Measurements from ENCODE around the gene DENND1A.
"Not testable (repeated sequence)": the region's sequence is repeated elsewhere in the genome, so short reads cannot be mapped to it uniquely, and the experiment has no call there.

Gene DENND1A

DNA sequence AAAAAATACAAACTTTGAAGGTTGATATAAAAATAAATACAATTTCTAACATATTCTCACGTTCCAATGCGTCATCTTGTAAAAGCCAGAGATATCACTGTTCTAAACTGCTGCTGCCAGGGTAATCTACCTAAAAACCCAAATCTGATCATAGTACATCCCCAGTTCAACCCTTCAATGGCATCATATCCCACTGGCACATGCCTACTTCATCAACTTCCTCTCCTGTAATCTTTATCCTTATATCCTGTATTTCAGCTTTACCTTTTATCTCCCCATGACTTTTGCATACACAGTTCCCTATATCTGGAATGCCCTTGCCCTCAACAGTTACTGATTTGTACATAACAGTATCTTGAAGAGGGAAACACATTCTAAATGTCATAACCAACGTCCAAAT, 7.5 kb downstream of the DENND1A start:
- DNase-seq (ENCODE audit: low read depth): no peak

DNA sequence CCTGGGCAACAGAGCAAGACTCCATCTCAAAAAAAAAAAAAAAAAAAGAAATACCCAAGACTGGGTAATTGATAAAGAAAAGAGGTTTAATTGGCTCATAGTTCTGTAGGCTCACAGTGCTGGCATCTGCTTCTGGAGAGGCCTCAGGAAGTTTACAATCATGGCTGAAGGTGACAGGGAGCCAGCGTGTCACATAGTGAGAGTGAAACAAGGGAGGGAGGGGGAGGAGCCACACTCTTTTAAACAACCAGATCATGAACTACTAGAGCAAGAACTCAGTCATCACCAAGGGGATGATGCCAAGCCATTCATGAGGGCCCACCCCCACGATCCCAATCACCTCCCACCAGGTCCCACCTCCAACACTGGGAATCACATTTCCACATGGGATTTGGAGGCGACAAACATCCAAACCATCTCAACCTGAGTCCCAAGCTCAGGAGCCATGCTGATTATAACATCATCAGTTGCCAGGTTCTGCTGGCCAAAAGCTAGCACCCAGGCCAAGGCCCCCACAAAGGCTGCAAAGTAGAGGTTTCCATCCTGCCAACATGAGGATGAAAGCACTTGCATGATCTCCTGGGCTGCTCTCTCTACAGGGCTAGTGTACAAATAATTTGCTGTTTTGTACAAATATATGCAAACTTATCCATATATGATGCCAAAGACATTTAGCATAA, 15.3 kb downstream of the DENND1A start:
- no peak for DNase-seq (ENCODE audit: low read depth)

DNA sequence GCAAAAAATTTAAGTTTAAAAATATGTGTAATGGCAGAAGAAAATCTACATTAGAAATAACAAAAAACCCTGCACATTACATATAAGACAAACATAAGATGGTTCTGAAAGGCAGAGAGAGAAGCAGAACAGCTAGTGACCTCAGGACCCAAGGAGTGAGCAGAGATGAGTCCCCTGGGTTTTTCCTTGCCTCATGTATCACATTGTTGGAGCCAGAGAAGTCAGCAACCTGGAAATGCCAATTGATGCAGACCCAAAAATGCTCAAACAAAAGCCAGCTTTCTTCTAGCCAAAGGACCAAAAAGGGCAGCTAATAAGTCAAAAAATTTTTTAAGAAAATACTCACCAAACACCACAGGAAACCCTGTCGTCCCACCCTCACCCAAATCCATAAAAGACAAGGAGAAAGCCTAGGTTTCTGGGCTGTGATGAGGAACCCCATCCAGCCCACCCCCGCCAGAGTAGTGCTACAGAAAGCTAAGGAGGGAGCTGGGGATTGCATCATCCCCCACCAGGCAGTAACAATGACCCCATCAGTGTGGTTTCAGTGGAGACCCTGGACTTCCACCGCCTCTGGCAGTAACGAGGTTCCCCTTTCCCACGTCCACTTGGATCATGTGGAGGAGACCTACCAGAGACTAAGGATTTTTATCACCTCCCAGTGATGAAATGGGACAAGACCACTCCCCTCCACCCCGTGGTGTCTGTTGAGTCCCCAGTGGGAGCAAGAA, 17.6 kb downstream of the DENND1A start:
- no peak for DNase-seq (ENCODE audit: low read depth)

DNA sequence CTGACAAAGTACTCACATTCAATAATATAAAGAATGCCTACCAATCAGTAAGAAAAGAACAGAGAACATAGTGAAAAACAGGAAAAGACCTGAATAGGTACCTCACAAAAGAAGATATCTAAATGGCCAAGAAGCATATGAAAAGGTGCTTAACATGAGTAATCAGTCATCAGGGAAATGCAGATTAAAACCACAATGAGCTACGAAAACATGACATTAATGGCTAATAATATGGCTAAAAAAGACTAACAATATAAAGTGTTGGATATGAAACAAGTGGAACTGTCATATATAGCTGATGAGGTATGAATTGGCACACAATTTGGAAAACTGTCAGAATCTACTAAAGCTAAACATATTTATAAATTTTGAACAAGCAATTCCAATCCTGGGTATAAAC, 18.9 kb downstream of the DENND1A start:
- no peak for DNase-seq (ENCODE audit: low read depth)

DNA sequence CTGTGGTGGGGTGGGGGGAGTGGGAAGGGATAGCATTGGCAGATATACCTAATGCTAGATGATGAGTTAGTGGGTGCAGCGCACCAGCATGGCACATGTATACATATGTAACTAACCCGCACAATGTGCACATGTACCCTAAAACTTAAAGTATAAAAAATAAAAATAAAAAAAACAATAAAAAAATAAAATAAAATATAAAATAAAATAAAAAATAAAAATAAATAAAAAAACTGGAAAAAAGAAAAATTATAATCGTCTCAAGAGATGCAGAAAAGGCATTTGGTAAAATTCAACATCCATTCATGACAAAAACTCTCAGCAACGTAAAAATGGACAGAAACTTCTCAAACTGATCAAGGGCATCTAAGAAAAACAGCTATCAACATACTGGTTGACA, 20.7 kb downstream of the DENND1A start:
- DNase-seq (ENCODE audit: low read depth): not testable (repeated sequence)

DNA sequence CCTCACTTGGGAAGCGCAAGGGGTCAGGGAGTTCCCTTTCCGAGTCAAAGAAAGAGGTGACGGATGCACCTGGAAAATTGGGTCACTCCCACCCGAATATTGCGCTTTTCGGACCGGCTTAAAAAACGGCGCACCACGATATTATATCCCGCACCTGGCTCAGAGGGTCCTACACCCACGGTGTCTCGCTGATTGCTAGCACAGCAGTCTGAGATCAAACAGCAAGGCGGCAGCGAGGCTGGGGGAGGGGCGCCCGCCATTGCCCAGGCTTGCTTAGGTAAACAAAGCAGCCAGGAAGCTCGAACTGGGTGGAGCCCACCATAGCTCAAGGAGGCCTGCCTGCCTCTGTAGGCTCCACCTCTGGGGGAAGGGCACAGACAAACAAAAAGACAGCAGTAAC, 26.4 kb downstream of the DENND1A start:
- DNase-seq (ENCODE audit: low read depth): not testable (repeated sequence)

DNA sequence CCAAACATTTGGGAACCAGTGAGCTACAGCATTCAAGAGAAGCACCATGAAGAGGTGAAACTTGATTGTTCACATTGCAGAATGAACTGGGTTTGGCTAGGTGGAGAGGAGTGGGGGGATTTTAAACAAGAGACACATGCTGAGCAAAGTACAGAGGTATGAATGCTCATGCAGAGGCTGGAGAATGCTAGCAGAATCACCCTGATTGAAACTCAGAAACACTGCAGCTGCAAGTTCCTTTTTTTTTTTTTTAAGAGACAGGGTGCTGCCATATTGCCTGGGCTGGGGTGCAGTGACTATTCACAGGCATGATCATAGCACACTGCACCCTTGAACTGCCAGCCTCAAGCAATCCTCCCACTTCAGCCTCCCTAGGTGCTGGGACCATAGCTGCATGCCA, 35.1 kb downstream of the DENND1A start:
- no peak for DNase-seq (ENCODE audit: low read depth)

DNA sequence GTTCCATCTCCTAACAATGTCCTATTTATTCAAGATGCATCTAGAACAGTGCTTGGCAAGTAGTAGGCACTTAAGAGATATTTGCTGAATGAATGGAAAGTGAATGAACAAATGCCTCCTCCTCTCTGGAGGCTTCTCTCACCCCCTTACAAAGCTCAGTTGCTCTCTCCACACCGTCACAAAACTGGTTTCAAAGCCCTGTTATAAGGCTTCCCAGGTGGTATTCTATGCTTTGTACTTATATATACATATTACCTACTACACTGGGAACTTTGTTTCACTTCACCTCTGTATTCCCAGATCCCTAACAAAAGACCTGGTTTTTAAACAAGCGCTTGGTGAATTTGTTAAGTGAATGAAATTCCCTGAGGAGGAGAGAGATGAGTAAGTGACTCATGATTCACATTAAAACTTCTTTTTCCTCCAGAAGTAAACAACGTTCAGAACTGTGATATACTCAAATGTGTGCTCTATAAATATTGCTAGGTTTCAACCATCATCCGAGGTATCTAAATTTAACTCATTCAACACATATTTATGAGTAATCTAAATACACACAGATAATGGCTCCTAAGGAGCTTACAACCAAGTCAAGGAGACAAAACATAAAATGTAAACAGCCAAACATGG, 36.0 kb downstream of the DENND1A start:
- peak; percentile 58 for DNase-seq (ENCODE audit: low read depth)

DNA sequence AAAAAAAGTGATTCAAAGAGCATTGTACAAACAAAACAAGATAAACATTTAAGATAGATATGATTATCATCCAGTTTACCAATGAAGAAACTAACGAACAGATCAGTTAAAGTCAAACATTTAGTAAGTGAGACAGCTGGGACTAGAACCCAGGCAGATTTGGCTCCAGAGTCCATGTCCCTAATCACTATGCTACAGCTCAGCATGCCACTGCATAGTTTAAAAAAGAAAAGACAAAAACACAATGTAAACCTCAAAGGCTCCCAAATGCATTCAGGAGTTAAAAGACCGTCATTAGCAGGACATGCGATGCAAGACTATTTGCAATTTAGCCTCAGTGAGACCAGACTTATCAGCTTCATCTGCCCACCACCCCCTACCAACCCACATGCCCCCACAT, 36.8 kb downstream of the DENND1A start:
- no peak for DNase-seq (ENCODE audit: low read depth)

DNA sequence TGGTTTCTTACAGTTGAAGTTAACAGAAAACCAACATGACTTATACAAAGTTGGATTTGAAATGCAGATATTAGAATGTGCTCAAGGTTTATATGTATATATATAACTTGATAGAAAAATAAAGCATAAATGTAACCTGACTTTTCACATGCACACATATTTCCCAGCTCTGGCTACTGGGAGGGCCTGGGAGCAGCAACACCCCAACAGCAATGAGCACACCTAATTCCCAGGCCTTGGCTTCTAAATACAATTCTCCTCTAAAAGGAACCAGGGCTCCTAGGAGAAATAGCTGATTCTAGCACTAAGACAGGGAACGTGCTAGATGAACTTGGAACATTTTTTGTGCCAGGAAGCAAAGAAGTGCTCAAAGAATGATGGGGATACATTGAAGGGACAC, 42.1 kb downstream of the DENND1A start:
- no peak for DNase-seq (ENCODE audit: low read depth)

DNA sequence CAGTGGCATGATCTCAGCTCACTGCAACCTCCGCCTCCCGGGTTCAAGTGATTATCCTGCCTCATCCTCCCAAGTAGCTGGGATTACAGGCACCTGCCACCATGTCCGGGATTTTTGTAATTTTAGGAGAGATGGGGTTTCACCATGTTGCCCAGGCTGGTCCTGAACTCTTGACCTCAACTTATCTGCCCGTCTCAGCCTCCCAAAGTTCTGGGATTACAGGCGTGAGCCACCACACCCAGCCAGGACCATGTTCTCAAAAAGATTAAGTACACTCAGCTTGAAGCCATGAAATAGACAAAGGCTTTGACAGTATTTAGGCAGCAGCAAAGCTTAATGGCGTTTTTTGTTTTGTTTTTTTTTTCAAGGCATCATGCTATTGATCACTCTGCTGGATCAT, 44.1 kb downstream of the DENND1A start:
- not testable (repeated sequence) for DNase-seq (ENCODE audit: low read depth)

DNA sequence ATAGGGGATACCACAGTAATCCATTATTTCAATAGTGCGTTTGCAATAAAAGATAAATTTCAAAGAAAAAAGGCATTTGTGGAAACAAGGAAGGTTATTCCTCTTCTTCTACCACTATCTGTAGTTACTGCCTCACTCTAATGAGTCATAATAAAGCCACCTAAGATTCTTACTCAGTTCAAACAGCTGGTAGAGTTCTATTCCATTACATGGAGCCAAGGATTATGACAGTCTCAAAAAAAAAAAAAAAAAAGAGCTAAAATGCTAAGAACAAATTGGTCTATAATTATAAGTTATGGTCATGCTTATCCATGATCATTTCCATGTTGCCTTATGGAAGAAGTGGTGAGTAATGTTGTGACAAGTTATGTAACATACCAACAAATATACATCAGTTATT, 46.3 kb downstream of the DENND1A start:
- peak; percentile 43 for DNase-seq (ENCODE audit: low read depth)

DNA sequence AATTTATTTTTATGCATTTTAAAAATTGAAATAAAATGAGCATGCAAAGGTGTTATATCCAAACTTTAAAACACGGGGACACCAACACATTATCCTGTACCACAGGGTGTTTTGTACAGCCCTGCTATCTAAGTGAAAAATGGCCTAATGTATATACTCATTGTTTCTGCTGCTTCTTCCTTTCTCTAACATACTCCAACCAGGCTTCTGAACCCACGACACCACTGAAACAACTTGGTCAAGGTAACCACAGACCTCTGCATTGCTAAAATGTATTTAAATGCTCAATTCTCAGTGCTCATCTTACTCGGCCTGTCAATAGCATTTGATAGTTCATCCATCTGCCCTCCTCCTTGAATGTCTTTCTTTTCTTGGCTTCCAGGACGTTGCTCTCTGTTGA, 48.3 kb downstream of the DENND1A start:
- no peak for DNase-seq (ENCODE audit: low read depth)

DNA sequence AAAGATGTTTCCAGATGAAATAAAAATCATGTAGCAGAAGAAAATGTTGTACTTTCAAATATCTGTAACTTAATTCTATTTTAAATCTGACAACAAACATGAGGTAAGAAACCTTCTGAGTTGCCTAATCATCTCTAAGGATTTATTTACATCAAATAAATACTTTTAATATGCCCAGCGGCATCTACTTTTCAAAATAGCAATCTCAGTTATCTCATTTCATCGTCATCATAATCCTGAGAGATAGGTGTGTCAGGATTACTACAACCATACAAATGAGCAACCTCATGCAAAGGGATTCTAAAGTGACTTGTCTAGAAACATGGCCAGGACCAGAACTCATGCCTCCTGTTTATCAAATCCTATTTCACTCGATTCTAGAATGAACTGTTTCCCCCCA, 49.5 kb downstream of the DENND1A start:
- peak; percentile 48 for DNase-seq (ENCODE audit: low read depth)

DNA sequence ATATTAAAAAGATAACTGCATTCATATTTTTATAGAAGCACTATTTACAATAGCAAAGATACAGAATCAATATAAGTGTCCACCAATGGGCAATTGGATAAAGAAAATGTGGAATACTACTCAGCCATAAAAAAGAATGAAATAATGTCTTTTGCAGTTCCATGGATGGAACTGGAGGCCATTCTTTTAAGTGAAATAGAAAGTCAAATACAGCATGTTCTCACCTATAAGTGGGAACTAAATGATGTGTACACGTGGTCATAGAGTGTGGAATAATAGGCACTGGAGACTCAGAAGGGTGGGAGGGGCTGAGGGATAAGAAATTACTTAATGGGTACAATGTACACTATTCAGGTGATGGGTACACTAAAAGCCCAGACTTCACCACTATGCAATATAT, 53.2 kb downstream of the DENND1A start:
- DNase-seq (ENCODE audit: low read depth): no peak

DNA sequence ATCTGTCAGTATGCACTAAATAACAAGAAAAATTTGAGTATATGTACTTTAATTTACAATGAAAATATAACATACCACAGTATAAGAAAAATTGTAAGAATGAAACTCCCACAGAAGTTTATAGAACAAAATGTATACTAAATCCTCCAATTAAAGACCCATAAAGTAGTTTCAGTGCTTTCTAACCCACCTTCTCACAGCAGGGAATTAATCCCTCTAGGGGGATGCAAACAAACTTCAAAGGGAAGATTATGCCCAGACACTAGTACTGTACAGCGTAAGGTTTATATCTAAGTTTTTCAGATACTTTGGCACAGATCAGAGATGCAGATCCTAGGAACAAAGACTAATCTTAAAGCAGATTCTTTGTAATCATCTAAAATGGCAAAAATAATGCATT, 57.2 kb downstream of the DENND1A start:
- DNase-seq (ENCODE audit: low read depth): no peak

DNA sequence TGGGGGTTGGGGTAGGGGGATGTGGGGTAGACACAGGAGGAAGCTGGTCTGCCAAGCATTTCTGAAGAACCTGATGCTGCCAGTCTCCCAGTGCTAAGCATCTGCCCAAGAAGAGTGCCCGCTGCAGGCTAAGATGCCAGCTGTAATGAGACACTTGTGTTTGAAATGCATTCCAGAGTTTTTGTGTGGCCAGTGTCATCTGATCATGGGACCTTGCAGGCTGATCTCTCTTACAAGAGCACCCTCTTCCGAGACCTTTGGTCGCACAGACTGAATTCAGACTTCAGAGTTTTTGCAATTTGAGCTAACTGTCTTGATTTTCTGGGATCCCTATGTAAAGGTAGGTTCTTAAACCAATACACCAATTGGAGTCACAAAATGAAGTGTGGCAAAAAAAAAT, 58.1 kb downstream of the DENND1A start:
- DNase-seq (ENCODE audit: low read depth): no peak

DNA sequence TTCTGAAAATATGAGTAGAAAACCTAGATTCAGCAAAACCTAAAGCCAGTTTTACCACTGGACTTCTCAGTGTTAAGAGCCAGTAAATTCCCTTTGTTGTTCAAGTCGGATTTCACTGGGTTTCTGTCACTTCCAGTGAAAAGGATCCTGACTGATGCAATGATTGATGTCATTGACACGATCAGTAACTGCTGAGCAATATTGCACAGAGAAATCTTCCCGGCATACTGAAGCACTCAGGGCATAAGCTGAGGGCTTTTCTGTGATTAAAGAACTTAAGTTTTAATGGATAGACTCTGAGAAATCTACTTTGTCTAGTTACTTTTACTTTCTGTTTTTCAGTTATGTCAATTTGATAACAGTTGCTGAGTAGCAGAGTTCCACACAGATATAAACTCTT, 61.9 kb downstream of the DENND1A start:
- DNase-seq (ENCODE audit: low read depth): no peak

DNA sequence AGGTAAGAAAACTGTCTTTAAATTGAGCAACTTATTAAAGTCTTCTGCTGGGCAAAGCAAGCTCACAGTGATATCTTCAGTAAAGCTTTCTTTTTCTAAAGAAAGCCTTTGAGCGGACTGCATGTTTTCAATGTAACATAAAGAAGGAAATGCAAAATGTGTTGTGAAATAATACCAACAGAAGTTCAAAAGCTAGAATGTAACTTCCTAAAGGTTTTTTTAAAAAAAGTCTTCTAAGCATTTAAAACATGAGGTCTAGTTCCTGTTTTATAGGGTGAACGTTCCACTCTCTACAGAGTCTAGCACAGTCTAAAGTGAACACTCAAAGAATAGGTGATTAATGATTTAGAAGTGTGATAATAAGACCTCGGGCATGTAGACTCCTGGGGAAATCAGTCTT, 62.9 kb downstream of the DENND1A start:
- peak; percentile 17 for DNase-seq (ENCODE audit: low read depth)

DNA sequence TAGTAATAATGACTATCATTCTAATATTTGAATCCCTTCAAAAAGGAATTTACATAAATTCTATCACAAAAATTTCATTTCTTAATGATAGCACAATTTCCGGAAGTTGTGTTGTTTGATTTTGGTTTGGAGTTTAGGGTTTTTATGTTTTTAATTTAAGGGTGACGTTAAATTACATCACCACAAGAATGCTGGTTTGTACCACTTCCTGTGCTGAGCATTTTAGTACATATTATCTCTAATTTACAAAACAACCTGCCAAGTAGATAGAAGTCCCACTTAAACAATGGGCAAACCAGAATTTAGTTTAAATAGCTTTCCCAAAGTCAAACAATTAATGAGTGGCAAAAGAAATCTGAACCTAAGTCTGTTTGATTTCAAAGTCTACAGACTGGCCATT, 63.4 kb downstream of the DENND1A start:
- peak; percentile 66 for DNase-seq (ENCODE audit: low read depth)

DNA sequence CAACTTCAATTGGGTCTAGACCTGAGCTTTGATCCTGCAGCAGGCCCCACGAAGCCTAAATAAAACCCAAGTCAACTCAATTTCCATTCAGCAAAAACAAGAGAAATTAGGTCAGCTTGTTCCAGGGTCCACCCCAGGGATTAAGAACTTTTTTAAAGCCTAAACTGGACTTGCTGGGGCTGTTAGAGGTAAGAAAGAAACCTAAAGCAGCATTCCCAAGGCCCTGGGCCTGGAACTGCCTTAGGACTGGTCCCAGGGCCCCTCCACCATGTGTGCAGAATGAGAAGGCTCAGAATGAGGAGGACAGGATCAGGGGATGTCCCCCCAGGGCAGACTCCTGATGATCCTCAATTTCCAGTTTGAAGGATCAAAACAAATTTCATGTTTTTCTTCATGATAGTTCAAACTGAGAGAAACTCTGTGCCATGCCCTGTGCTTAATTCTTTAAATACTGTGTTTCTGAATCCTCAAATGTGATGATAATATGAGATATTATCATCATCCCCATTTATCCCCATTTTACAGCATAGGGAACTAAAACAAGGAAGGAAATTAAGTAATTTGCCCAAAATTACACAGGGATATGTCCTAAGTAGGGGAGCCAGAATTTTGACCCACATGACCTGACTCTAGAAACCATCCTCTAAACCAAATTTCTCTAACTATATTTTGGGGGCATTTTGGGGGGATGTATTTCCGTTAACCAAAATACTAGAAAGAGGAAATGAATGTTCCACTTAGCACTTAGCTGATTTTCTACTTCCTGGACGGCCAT, 64.5 kb downstream of the DENND1A start:
- DNase-seq (ENCODE audit: low read depth): no peak

DNA sequence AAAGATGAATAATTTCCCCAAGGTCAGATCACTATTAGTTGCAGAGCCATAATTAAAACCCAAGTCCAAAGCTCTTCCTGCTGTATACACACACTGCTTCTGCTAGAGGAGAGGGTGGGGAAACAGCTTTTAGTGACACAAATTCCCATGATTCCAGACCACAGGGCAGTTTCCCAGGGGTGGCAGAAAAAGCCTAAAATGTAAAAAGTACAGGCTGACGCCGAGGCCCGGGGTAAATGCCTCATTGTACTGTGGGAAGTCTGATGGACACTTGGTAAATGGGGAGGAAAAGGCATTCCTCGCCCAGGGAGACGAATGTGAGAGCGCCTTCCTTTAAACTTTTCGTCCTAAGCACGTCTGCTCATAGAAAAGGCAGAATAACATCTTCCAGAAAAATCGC, 65.7 kb downstream of the DENND1A start:
- no peak for DNase-seq (ENCODE audit: low read depth)

Measured in amniotic epithelial cell (primary cell).